HCT116 (cell line): Measurements from ENCODE around the gene RCAN2. TPM values are rescaled to one million over a fixed set of nuclear protein-coding genes. Genes with fewer than 3 reads are reported as not detected.

Experiments
- ATAC-seq: fragments of 200-7000 bp; cut with Tn5 transposase; 2 replicates; pipeline ENCODE4 v1.9.1; 2020; ENCODE audit warnings: mild to moderate bottlenecking, moderate library complexity
- BruUV-seq: library from RNA; stranded (reverse); fragments of 400-500 nt; replicated peaks from 2 replicates; lab custom pipeline; 2021; lab: Mats Ljungman, UMichigan
- CTCF ChIA-PET: fragments of 300-600 bp; sonication (Branson Sonifier 250); formaldehyde crosslinking; loops from one replicate; lab custom pipeline; 2021; ENCODE audit warnings: antibody characterized with exemption; lab: Charles Lee
- POLR2A ChIA-PET: fragments of 300-600, 350-600 bp; sonication (Branson Sonifier 250); formaldehyde crosslinking; loops from one replicate; lab custom pipeline; 2021; ENCODE audit warnings: antibody characterized with exemption; lab: Charles Lee
- RAD21 ChIA-PET, 2 experiments: fragments of 300-600 bp; sonication (Branson Sonifier 250); formaldehyde crosslinking; loops; one replicate each; lab custom pipeline; 2023; ENCODE audit warnings: low total read pairs in 2 of 2; ENCODE audit not compliant: uncharacterized antibody in 2 of 2, unreplicated experiment in 2 of 2, low non-redundant PET in 1 of 2; lab: Charles Lee
- DNase-seq: peaks from one replicate; pipeline ENCODE4 v3.0.0-alpha.2; 2010; ENCODE audit warnings: low read depth, low spot score
- H2AFZ ChIP-seq: fragments of 200-600 bp; shearing (Covaris generic), sonication (generic); 2 replicates; pipeline ENCODE4 v1.6.1; 2017; ENCODE audit warnings: low read depth, mixed run types, mixed read lengths, antibody characterized with exemption, low read length; ENCODE audit not compliant: poor library complexity, severe bottlenecking
- H3K27ac ChIP-seq: 2 replicates; pipeline ENCODE4 v1.5.1; 2012; ENCODE audit warnings: low read depth, low read length
- H3K27me3 ChIP-seq: fragments of 200-600 bp; sonication (generic); 2 replicates; pipeline ENCODE4 v1.6.1; 2016; ENCODE audit warnings: mixed run types, low read length, mixed read lengths; ENCODE audit not compliant: insufficient read depth
- H3K36me3 ChIP-seq, 2 experiments: fragments of 200-500 bp in 1 of 2; fragments of 200-600 bp in 1 of 2; sonication (Bioruptor generic) in 1 of 2; sonication (generic) in 1 of 2; 2 replicates each; pipeline versions ENCODE4 v1.5.1 to v1.6.1; 2014 to 2016; ENCODE audit warnings: low read length in 2 of 2, inconsistent platforms in 1 of 2, mixed read lengths in 1 of 2, mixed run types in 1 of 2; ENCODE audit not compliant: insufficient read depth in 2 of 2, control insufficient read depth in 1 of 2
- H3K4me1 ChIP-seq, 2 experiments: fragments of 200-600 bp in 1 of 2; sonication (generic) in 1 of 2; 2 replicates each; pipeline versions ENCODE4 v1.5.1 to v1.6.1; 2012 to 2017; ENCODE audit warnings: low read length in 2 of 2, inconsistent platforms in 1 of 2, mild to moderate bottlenecking in 1 of 2, mixed read lengths in 1 of 2, mixed run types in 1 of 2, moderate library complexity in 1 of 2; ENCODE audit not compliant: insufficient read depth in 2 of 2, control insufficient read depth in 1 of 2
- H3K4me2 ChIP-seq: fragments of 200-600 bp; sonication (generic); 2 replicates; pipeline ENCODE4 v1.6.1; 2017; ENCODE audit warnings: mixed run types, low read length, mixed read lengths
- H3K4me3 ChIP-seq, 2 experiments: fragments of 200-600 bp in 1 of 2; sonication (generic) in 1 of 2; replicated peaks in 1 of 2; 2 replicates each; pipeline ENCODE4 v1.5.1; 2011 to 2016; ENCODE audit warnings: low read length in 2 of 2, control low read depth in 1 of 2, low read depth in 1 of 2, mild to moderate bottlenecking in 1 of 2, mixed read lengths in 1 of 2, mixed run types in 1 of 2
- H3K79me2 ChIP-seq: fragments of 200-600 bp; sonication (generic); 2 replicates; pipeline ENCODE4 v1.6.1; 2017; ENCODE audit warnings: mild to moderate bottlenecking, mixed run types, low read length, moderate library complexity, mixed read lengths; ENCODE audit not compliant: insufficient read depth
- H3K9ac ChIP-seq: fragments of 200-600 bp; sonication (generic); 2 replicates; pipeline ENCODE4 v1.6.1; 2016; ENCODE audit warnings: low read length, mixed read lengths
- H3K9me2 ChIP-seq: fragments of 200-600 bp; sonication (generic), shearing (Covaris generic); 2 replicates; pipeline ENCODE4 v1.6.1; 2017; ENCODE audit warnings: mixed run types, mild to moderate bottlenecking, moderate library complexity; ENCODE audit not compliant: insufficient read depth
- H3K9me3 ChIP-seq, 2 experiments: fragments of 200-500 bp in 1 of 2; fragments of 200-600 bp in 1 of 2; sonication (Bioruptor generic) in 1 of 2; sonication (generic) in 1 of 2; 2 replicates each; pipeline ENCODE4 v1.6.1; 2014 to 2017; ENCODE audit warnings: low read length in 2 of 2, mixed read lengths in 2 of 2, inconsistent platforms in 1 of 2, low read depth in 1 of 2, mild to moderate bottlenecking in 1 of 2, mixed run types in 1 of 2, moderate library complexity in 1 of 2; ENCODE audit not compliant: control insufficient read depth in 1 of 2, insufficient read depth in 1 of 2
- H4K20me1 ChIP-seq: fragments of 200-600 bp; sonication (generic), shearing (Covaris generic); 2 replicates; pipeline ENCODE4 v1.6.1; 2017; ENCODE audit warnings: mixed run types, mild to moderate bottlenecking, moderate library complexity; ENCODE audit not compliant: insufficient read depth
- CBX3 ChIP-seq: IDR thresholded peaks from 2 replicates; pipeline ENCODE4 v1.6.1; 2012; ENCODE audit warnings: low read depth
- CEBPB ChIP-seq: IDR thresholded peaks from 2 replicates; pipeline ENCODE4 v1.6.1; 2012; ENCODE audit warnings: low read depth
- EGR1 ChIP-seq: IDR thresholded peaks from 2 replicates; pipeline ENCODE4 v1.6.1; 2012; ENCODE audit warnings: low read depth
- EZH2 ChIP-seq: fragments of 200-600 bp; sonication (generic); IDR thresholded peaks from 2 replicates; pipeline ENCODE4 v1.6.1; 2017; ENCODE audit warnings: antibody characterized with exemption, mixed run types
- JUND ChIP-seq: IDR thresholded peaks from 2 replicates; pipeline ENCODE4 v1.6.1; 2012
- POLR2AphosphoS5 ChIP-seq: IDR thresholded peaks from 2 replicates; pipeline ENCODE4 v1.6.1; 2011; ENCODE audit warnings: mild to moderate bottlenecking, low read depth, low read length, moderate library complexity
- RAD21 ChIP-seq: IDR thresholded peaks from 2 replicates; pipeline ENCODE4 v1.6.1; 2012; ENCODE audit warnings: low read depth, mild to moderate bottlenecking
- SIN3A ChIP-seq: IDR thresholded peaks from 2 replicates; pipeline ENCODE4 v1.6.1; 2012; ENCODE audit warnings: low read depth
- SRF ChIP-seq: IDR thresholded peaks from 2 replicates; pipeline ENCODE4 v1.6.1; 2012; ENCODE audit warnings: low read depth
- YY1 ChIP-seq: IDR thresholded peaks from 2 replicates; pipeline ENCODE4 v1.6.1; 2011; ENCODE audit warnings: low read length, low read depth, moderate library complexity, mild to moderate bottlenecking; ENCODE audit not compliant: insufficient replicate concordance; ENCODE audit errors: extremely low read depth
- ZFX ChIP-seq: fragments of 450-650 bp; IDR thresholded peaks from 2 replicates; pipeline ENCODE4 v1.6.1; 2017
- ZNF274 ChIP-seq: fragments of 200-500 bp; sonication (Bioruptor generic); IDR thresholded peaks from 2 replicates; pipeline ENCODE4 v1.6.1; 2014; ENCODE audit warnings: mild to moderate bottlenecking, low read depth, low read length, inconsistent platforms
- intact Hi-C: fragments of 100-400 bp; cut with micrococcal nuclease; formaldehyde crosslinking; loops from 2 replicates; pipeline ENCODE4 v1.10.0; 2022
- total RNA-seq: library from RNA; stranded (reverse); gene quantifications from one replicate; pipeline ENCODE4 v1.2.1, GENCODE V29; 2021; ENCODE audit not compliant: unreplicated experiment
- TF ChIP-seq, protein P1 (sequence below), 3 experiments: fragments of 200-600 bp in 1 of 3; sonication (generic) in 1 of 3; IDR thresholded peaks in 2 of 3; conservative IDR thresholded peaks in 1 of 3; 2 replicates each; pipeline ENCODE4 v1.5.1; 2012 to 2017; ENCODE audit warnings: low read depth in 2 of 3, low read length in 2 of 3, antibody characterized with exemption in 1 of 3, borderline replicate concordance in 1 of 3, control low read depth in 1 of 3, mild to moderate bottlenecking in 1 of 3, mixed read lengths in 1 of 3, mixed run types in 1 of 3, moderate library complexity in 1 of 3; ENCODE audit not compliant: insufficient read depth in 1 of 3
- TF ChIP-seq, protein P2 (sequence below): IDR thresholded peaks from 2 replicates; pipeline ENCODE4 v1.6.1; 2012

Gene RCAN2
- total RNA-seq, 1 experiment from 2014 or later: 0.57 TPM

DNA sequence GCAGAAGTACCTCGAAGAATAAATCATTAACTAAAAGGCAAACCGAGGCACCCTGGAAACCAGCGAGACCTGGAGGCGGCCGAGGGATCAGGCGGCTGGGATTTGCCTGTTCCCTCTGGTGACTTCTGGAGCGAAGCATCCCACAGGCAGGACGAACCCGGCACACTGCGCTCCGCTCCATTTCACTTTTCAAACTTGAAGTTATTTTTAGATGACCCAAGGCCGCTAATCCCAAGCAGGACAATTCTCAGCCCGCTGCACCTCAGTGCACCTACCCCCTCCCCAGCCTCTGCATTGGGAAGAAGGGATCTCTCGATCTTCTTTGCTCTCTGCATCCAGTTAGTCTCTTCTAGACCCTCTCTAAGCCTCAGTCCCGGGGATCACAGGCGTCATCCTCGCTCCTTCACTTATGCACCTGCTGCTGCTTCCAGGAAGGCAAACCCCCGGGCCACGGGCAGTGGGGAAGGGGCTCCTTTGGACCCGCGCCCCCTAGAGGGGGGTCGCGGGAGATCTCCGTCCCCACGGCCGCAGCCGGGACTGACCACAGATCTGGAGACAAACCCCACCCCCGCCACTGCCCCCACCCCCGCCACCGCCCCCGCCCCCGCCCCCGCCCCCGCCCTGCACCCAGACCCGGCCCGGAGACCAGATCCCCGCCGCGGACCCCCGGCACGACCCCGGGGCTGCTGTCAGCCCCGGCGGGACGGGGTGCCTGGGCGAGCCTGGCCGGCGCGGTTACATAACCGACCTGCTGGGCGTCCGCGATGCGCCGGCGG is 636 bp downstream of the RCAN2 start:
- BruUV-seq: no TSS peak
- Histone ChIP-seq H3K36me3 (no peaks in the 10 kb centered on the region), H3K27me3 (peaks cover 29% of the 10 kb centered on the region; the same call in 1 of the 2 replicates), H3K27ac (peak overlapping the region; percentile 21; the same call in 1 of the 2 replicates), H3K79me2 (no peaks in the 10 kb centered on the region), H3K9me2 (no peaks in the 10 kb centered on the region), H3K4me1 (peaks cover 2 to 12% of the 10 kb centered on the region in 2 experiments; a peak in 3 of 4 replicates), H4K20me1 (no peaks in the 10 kb centered on the region), H3K9ac (no peak overlapping the region), H2AFZ (no peak overlapping the region), H3K9me3 (no peaks in the 10 kb centered on the region), H3K4me2 (peak overlapping the region; percentile 94), H3K4me3 (peak overlapping the region; percentile 58 to 69)
- no peak for DNase-seq
- intact Hi-C loops: loop anchor here (1.0 to 10.0 kb wide), 2 partner anchors 34 to 504 kb away; no protein-coding TSS in a partner anchor
- TF ChIP-seq POLR2AphosphoS5: no peak
- peak; percentile 42; the same call in 1 of the 2 replicates for TF ChIP-seq EGR1
- TF ChIP-seq, protein P1, sequence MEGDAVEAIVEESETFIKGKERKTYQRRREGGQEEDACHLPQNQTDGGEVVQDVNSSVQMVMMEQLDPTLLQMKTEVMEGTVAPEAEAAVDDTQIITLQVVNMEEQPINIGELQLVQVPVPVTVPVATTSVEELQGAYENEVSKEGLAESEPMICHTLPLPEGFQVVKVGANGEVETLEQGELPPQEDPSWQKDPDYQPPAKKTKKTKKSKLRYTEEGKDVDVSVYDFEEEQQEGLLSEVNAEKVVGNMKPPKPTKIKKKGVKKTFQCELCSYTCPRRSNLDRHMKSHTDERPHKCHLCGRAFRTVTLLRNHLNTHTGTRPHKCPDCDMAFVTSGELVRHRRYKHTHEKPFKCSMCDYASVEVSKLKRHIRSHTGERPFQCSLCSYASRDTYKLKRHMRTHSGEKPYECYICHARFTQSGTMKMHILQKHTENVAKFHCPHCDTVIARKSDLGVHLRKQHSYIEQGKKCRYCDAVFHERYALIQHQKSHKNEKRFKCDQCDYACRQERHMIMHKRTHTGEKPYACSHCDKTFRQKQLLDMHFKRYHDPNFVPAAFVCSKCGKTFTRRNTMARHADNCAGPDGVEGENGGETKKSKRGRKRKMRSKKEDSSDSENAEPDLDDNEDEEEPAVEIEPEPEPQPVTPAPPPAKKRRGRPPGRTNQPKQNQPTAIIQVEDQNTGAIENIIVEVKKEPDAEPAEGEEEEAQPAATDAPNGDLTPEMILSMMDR (IDR thresholded peaks at IDR 0.05 in 2 of 3, conservative IDR thresholded peaks at IDR 0.05 in 1 of 3; ENCODE audit: borderline replicate concordance in 1 of 3, insufficient read depth in 1 of 3, low read depth in 2 of 3, low read length in 2 of 3): 0 out of 6 replicates have a peak, but pooled peaks of 2 of the 3 experiments have one; percentile 16 to 21
- ATAC-seq: peak; percentile 23
- ChIA-PET RAD21 (no interaction called here), CTCF (interaction anchor here (0.8 to 1.5 kb wide), 5 partner anchors 8 to 165 kb away, joined by 3 to 9 read pairs (median 4); no protein-coding TSS in a partner anchor), POLR2A (interaction anchor here (1.0 kb wide), 1 partner anchor 13 kb away, joined by 3 read pairs; no protein-coding TSS in a partner anchor)

DNA sequence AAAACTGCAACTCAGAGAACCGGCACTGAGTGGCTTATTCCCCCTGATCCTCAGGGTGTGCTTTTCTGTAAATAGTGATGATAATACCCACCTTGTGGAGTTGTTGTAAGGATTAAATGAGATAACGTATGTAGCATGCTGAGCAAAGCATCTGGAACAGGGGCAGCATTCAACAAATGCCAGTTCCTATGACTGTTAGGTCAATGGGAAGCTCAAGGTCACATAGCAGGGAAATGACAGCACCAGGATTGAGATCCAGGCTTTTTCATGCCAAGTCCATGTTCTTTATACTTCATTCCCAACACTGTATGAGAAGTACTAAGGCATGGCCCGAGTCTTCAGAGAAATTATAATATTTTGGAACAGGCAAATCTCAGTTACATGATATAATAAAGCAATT is 5.1 kb downstream of the RCAN2 start:
- no peaks in the 10 kb centered on the region for H3K9me3 ChIP-seq
- POLR2A ChIA-PET: no interaction called here
- no peaks in the 10 kb centered on the region for H3K36me3 ChIP-seq
- H2AFZ ChIP-seq: no peak overlapping the region
- intact Hi-C loops: no loop called here
- no peaks in the 10 kb centered on the region for H3K79me2 ChIP-seq
- DNase-seq: no peak
- RAD21 ChIA-PET: no interaction called here
- H3K27me3 ChIP-seq: peaks cover 25% of the 10 kb centered on the region; the same call in 1 of the 2 replicates
- no peak for ATAC-seq
- no peaks in the 10 kb centered on the region for H4K20me1 ChIP-seq
- no peak overlapping the region for H3K4me2 ChIP-seq
- peaks cover 2 to 3% of the 10 kb centered on the region in 2 experiments; a peak in 2 of 4 replicates for H3K4me1 ChIP-seq
- CTCF ChIA-PET: no interaction called here
- no TSS peak for BruUV-seq
- no peak overlapping the region for H3K27ac ChIP-seq
- no peaks in the 10 kb centered on the region for H3K9me2 ChIP-seq
- no peak overlapping the region for H3K9ac ChIP-seq
- H3K4me3 ChIP-seq: no peak overlapping the region
- TF ChIP-seq, protein P1 (IDR thresholded peaks at IDR 0.05 in 2 of 3, conservative IDR thresholded peaks at IDR 0.05 in 1 of 3; ENCODE audit: borderline replicate concordance in 1 of 3, insufficient read depth in 1 of 3, low read depth in 2 of 3, low read length in 2 of 3): no peak
- TF ChIP-seq YY1 (no peak), SRF (no peak), EZH2 (no peak), CEBPB (no peak), CBX3 (no peak), RAD21 (no peak), JUND (no peak), ZNF274 (no peak), ZFX (no peak), POLR2AphosphoS5 (no peak), SIN3A (no peak)
- TF ChIP-seq, protein P2, sequence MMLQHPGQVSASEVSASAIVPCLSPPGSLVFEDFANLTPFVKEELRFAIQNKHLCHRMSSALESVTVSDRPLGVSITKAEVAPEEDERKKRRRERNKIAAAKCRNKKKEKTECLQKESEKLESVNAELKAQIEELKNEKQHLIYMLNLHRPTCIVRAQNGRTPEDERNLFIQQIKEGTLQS: no peak
